ENCODE data around the gene ENTREP1. TPM values are rescaled to one million over a fixed set of nuclear protein-coding genes. Genes with fewer than 3 reads are reported as not detected.

ENTREP1 gene
- total RNA-seq, 1 experiment from 2014 or later = not detected

DNA sequence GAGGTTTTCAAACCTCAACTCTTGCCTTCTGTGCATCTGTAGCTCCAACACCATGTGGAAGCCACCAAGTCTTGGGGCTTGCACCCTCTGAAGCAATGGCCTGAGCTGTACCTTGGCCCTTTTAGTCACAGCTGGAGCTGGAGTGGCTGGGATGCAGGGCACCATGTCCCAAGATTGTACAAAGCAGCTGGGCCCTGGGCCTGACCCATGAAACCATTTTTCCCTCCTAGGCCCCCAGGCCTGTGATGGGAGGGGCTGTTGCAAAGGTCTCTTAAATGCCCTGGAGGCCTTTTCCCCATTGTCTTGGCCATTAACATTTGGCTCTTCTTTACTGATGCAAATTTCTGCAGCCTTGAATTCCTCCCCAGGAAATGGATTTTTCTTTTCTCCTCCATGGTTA is 11.8 kb upstream of the ENTREP1 start:
- no peak for DNase-seq
- Histone ChIP-seq H3K9me3 (no peaks in the 10 kb centered on the region), H3K36me3 (no peaks in the 10 kb centered on the region), H3K4me3 (no peak overlapping the region), H3K27me3 (no peaks in the 10 kb centered on the region)

DNA sequence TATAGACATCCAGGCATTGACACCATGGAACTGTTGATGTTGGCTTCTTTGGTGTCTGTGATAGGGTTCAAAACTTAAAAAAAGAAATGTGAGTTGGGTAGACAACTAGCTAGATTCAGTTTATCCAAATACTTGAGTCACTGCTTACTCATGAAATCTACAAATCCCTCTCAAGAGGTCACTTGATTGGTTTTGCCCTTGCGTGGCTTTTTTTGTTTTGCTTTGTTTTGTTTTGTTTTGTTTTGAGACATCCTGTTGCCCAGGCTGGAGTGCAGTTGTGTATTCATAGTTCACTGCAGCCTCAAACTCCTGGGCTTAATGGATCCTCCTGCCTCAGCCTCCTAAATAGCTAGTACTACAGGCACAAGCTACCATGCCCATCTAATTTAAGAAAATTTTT is 10.5 kb upstream of the ENTREP1 start:
- no peak overlapping the region for H3K4me3 ChIP-seq
- H3K9me3 ChIP-seq = no peaks in the 10 kb centered on the region
- DNase-seq = no peak
- no peaks in the 10 kb centered on the region for H3K36me3 ChIP-seq
- no peaks in the 10 kb centered on the region for H3K27me3 ChIP-seq

- DNase-seq = no peak
- no peaks in the 10 kb centered on the region for H3K36me3 ChIP-seq
- H3K4me3 ChIP-seq = no peak overlapping the region
- H3K9me3 ChIP-seq = no peaks in the 10 kb centered on the region
- H3K27me3 ChIP-seq = no peaks in the 10 kb centered on the region
Observed at GRCh38 chr9:69317081-69317480, 7.9 kb upstream of the ENTREP1 start.

DNA sequence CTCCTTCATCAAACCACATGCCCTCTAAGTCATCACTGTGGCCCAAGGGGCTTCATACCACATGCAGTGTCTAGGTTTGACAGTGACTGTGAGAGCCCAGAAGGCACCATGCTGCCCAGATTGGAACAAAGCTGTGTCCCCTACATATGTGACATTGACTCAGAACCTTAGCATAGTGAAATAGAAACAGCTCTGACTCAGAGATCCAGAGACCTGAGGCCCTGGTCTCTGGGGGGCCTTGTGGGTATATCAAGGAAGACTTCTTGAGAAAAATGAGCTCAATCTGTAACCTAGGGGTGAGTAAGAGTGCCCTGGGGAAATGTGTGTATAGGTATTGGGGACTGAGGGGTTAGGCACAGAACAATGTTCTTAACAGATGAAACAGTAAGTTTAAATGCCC is 7.1 kb upstream of the ENTREP1 start:
- DNase-seq = no peak
- no peaks in the 10 kb centered on the region for H3K27me3 ChIP-seq
- H3K36me3 ChIP-seq = no peaks in the 10 kb centered on the region
- no peaks in the 10 kb centered on the region for H3K9me3 ChIP-seq
- no peak overlapping the region for H3K4me3 ChIP-seq

DNA sequence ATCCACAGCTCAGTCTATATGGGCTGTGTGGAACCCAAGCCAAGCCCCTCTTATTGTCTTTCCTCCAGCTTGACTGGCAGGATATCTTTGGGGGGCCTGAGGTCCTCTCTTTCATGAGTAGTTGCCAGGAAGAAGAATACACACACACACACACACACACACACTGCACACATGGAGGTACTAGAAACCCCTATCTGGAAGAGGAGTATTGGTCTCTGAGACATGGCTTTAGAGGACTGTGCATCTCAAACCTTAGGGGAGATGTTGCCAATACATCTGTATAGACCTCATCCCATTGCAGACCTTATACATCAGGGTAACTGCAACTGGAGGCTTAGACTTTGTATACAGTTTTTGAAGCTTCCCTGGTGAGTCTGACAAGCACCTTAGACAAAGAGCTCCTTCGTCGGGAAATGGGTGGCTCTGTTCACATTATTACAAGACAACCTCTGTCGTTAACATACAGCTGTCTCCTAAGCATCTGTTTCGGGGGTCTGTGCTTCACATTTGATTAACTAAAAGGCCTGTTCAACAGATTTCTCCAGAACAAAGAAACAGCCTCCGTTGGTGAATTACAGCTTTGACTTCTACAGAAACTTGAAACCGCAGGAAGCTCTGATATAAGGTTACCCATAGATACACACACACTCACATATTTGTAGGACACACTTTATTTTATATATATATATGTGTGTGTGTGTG is 5.5 kb upstream of the ENTREP1 start:
- H3K9me3 ChIP-seq = no peaks in the 10 kb centered on the region
- no peaks in the 10 kb centered on the region for H3K36me3 ChIP-seq
- peaks cover 6% of the 10 kb centered on the region for H3K27me3 ChIP-seq
- H3K4me3 ChIP-seq = no peak overlapping the region
- DNase-seq = no peak

- peaks cover 13% of the 10 kb centered on the region for H3K27me3 ChIP-seq
- DNase-seq = no peak
- no peak overlapping the region for H3K4me3 ChIP-seq
- H3K36me3 ChIP-seq = no peaks in the 10 kb centered on the region
- H3K9me3 ChIP-seq = no peaks in the 10 kb centered on the region
Observed at GRCh38 chr9:69322256-69322655, 2.8 kb upstream of the ENTREP1 start.

- no peak for DNase-seq
Observed at GRCh38 chr9:69323861-69324260, 1.2 kb upstream of the ENTREP1 start.

GRCh38 chr9:69325409-69326212 is 596 bp downstream of the ENTREP1 start:
- no peak for DNase-seq
- no peaks in the 10 kb centered on the region for H3K36me3 ChIP-seq
- no peaks in the 10 kb centered on the region for H3K9me3 ChIP-seq
- H3K27me3 ChIP-seq = peaks cover 18% of the 10 kb centered on the region
- no peak overlapping the region for H3K4me3 ChIP-seq

More at GRCh38 chr9:69323861-69324260, 1.2 kb upstream of the ENTREP1 start:
- Histone ChIP-seq H3K36me3 (no peaks in the 10 kb centered on the region), H3K27me3 (peaks cover 14% of the 10 kb centered on the region), H3K4me3 (no peak overlapping the region), H3K9me3 (no peaks in the 10 kb centered on the region)

DNA sequence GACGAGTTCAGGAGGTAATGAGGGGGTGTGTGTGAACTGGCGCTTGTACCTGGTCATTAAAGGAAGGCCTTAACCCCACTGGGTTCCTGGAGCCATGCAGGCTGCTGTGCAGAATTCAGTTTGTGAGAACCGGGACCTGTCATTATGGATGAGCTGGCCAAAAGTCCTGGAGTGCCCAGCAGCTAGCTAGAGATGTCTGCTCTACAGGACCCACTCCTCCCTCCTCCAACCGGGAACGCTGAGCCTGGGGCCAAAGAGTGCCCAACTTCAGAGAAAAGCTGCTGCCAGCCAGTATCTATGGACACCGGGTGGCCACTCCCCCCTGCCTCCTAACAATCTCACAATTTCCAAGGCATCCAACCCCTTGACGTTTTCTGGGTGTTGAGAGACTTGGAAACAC is 1.2 kb downstream of the ENTREP1 start:
- Histone ChIP-seq H3K4me3 (no peak overlapping the region), H3K27me3 (peaks cover 18% of the 10 kb centered on the region), H3K36me3 (no peaks in the 10 kb centered on the region), H3K9me3 (no peaks in the 10 kb centered on the region)
- no peak for DNase-seq

GRCh38 chr9:69330580-69330979 is 5.6 kb downstream of the ENTREP1 start:
- Histone ChIP-seq H3K27me3 (peaks cover 7% of the 10 kb centered on the region), H3K4me3 (no peak overlapping the region), H3K36me3 (no peaks in the 10 kb centered on the region), H3K9me3 (no peaks in the 10 kb centered on the region)
- no peak for DNase-seq

DNA sequence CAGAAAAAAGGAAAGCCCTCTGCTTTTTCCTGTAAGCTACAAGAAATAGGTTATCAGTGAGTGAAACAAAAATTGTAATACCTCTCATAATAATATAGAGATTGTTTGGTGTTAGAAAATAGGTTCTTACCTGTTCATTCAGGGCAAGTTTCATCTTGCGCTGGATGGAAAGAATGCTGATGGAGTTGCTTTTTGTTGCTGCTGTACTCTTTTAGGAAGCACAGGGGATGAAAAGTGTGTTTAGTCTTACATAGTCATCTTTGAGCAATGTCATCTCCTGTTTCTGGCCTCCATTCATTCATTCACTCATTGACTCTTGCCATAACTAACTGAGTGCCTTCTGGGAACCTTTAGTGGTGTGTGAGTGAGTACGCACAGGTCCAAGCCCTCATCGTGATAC is 6.4 kb downstream of the ENTREP1 start:
- H3K36me3 ChIP-seq = no peaks in the 10 kb centered on the region
- no peaks in the 10 kb centered on the region for H3K9me3 ChIP-seq
- H3K4me3 ChIP-seq = no peak overlapping the region
- DNase-seq = no peak
- H3K27me3 ChIP-seq = peaks cover 5% of the 10 kb centered on the region

- Histone ChIP-seq H3K36me3 (no peaks in the 10 kb centered on the region), H3K27me3 (peaks cover 5% of the 10 kb centered on the region), H3K9me3 (no peaks in the 10 kb centered on the region), H3K4me3 (no peak overlapping the region)
- no peak for DNase-seq
Observed at GRCh38 chr9:69332067-69332685, 7.2 kb downstream of the ENTREP1 start.

- peaks cover 5% of the 10 kb centered on the region; the same call in 1 of the 2 replicates for H3K27me3 ChIP-seq
- no peak for DNase-seq
- H3K36me3 ChIP-seq = no peaks in the 10 kb centered on the region
- no peaks in the 10 kb centered on the region for H3K9me3 ChIP-seq
- no peak overlapping the region for H3K4me3 ChIP-seq
Observed at GRCh38 chr9:69333716-69334115, 8.7 kb downstream of the ENTREP1 start.

GRCh38 chr9:69334317-69334716 is 9.3 kb downstream of the ENTREP1 start:
- no peak overlapping the region for H3K4me3 ChIP-seq
- no peak for DNase-seq
- H3K9me3 ChIP-seq = no peaks in the 10 kb centered on the region
- no peaks in the 10 kb centered on the region for H3K27me3 ChIP-seq
- H3K36me3 ChIP-seq = no peaks in the 10 kb centered on the region

- H3K27me3 ChIP-seq = no peaks in the 10 kb centered on the region
- H3K36me3 ChIP-seq = no peaks in the 10 kb centered on the region
- H3K4me3 ChIP-seq = no peak overlapping the region
- peak; percentile 3 for DNase-seq
- H3K9me3 ChIP-seq = no peaks in the 10 kb centered on the region
Observed at GRCh38 chr9:69339620-69340019, 14.6 kb downstream of the ENTREP1 start.

- no peak for DNase-seq
- Histone ChIP-seq H3K4me3 (no peak overlapping the region), H3K36me3 (no peaks in the 10 kb centered on the region), H3K9me3 (no peaks in the 10 kb centered on the region), H3K27me3 (no peaks in the 10 kb centered on the region)
Observed at GRCh38 chr9:69340631-69341030, 15.6 kb downstream of the ENTREP1 start.

GRCh38 chr9:69342769-69343168 is 17.8 kb downstream of the ENTREP1 start:
- Histone ChIP-seq H3K9me3 (no peaks in the 10 kb centered on the region), H3K4me3 (no peak overlapping the region), H3K27me3 (no peaks in the 10 kb centered on the region), H3K36me3 (no peaks in the 10 kb centered on the region)
- DNase-seq = no peak

All from MG63 (cell line).